AG09319 (cell line): ENCODE results near the gene DENND5A.

Source experiments
- DNase-seq: peaks from one replicate; pipeline ENCODE4 v3.0.0-alpha.2; 2010; ENCODE audit warnings: low read depth; ENCODE audit errors: extremely low read depth
- TF ChIP-seq, protein P1 (sequence below): IDR thresholded peaks from 2 replicates; pipeline ENCODE4 v1.5.1; 2011; ENCODE audit warnings: low read depth, mild to moderate bottlenecking, inconsistent platforms, low read length, moderate library complexity

Gene DENND5A

DNA sequence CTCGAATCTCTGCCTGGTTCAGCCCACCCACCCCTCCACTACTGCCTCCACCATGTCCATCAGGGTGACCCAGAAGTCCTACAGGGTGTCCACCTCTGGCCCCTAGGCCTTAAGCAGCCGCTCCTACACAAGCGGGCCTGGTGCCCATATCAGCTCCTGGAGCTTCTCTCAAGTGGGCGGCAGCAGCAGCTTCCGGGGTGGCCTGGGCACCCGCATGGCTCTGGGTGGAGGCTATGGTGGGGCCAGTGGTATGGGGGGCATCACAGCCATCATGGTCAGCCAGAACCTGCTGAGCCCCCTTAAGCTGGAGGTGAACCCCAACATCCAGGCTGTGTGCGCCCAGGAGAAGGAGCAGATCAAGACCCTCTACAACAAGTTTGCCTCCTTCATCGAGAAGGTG is 170.7 kb downstream of the DENND5A start:
- DNase-seq, result no peak

DNA sequence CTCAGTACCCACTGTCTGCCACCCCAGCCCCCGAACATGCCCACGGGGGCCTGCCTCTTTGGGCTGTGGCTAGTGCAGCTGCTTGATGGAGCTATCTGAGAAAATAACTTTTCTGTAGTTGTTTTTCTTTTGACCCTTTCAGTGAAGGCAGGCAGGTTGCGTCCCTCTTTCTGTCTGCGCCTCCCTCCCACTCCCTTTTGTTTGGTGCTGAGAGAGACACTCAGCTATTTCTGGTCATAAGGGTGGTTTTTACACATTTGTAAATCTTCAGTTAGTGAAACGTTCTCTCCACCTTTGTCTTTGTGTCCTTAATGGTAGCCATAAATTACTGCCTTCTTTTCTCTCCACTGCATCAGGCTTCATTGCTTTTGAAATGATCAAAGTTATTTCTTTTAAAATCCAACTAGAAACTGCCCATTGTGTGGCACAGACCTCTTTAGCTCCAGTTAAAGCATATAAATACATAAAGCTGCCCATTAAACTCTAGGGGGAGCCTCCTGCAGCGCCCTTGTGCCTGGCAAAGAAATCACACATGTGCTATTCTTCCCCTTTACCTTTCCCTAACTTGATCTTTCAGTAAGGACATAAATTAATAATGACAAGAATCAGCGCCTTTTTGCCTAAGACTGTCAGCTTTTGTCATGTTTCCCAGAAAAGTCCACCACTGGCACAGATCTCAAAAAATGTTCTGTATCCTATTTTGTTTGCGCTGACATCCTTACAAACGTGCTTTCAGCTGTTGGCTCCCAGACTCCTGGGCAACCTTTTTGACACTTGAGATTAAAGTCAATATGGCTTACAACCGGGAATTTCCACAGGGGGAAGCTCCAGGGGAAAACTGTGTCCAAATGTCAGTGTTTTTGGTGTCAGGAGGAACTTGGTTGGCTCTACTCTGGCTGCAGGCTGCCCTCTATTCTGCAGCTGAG is 172.0 kb downstream of the DENND5A start:
- DNase-seq, result no peak
- TF ChIP-seq, protein P1, sequence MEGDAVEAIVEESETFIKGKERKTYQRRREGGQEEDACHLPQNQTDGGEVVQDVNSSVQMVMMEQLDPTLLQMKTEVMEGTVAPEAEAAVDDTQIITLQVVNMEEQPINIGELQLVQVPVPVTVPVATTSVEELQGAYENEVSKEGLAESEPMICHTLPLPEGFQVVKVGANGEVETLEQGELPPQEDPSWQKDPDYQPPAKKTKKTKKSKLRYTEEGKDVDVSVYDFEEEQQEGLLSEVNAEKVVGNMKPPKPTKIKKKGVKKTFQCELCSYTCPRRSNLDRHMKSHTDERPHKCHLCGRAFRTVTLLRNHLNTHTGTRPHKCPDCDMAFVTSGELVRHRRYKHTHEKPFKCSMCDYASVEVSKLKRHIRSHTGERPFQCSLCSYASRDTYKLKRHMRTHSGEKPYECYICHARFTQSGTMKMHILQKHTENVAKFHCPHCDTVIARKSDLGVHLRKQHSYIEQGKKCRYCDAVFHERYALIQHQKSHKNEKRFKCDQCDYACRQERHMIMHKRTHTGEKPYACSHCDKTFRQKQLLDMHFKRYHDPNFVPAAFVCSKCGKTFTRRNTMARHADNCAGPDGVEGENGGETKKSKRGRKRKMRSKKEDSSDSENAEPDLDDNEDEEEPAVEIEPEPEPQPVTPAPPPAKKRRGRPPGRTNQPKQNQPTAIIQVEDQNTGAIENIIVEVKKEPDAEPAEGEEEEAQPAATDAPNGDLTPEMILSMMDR, result peak; percentile 6; the same call in 1 of the 2 replicates

More for the DNA sequence above, 170.7 kb downstream of the DENND5A start:
- TF ChIP-seq, protein P1, result no peak

DNA sequence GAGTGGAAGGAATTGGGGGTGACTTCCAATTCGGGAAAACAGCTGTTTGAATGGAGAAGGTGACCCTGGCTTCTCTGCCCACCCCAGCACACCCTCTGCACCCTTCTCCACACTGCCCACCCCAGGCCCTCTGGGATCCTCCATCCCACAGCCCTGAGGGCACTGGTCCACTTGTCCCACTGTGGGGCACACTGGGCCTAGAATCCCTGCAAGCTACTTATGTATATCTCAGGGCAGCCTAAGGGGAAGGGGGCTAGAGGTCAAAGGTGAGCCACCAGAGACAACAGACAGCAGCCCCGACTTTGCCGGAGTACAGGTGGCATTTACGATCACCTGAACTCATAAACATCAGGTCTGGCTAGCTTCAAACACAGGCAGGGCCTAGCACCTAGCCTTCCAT is 173.1 kb downstream of the DENND5A start:
- TF ChIP-seq, protein P1, result no peak
- DNase-seq, result no peak

- TF ChIP-seq, protein P1, result no peak
- DNase-seq, result no peak
Observed at GRCh38 chr11:9091044-9091922, 173.9 kb downstream of the DENND5A start, which contains the start of gene SCUBE2. TSS of gene SCUBE2 (minus strand) at chr11:9091599. CDS start at chr11:9091528, 71 bp downstream.

DNA sequence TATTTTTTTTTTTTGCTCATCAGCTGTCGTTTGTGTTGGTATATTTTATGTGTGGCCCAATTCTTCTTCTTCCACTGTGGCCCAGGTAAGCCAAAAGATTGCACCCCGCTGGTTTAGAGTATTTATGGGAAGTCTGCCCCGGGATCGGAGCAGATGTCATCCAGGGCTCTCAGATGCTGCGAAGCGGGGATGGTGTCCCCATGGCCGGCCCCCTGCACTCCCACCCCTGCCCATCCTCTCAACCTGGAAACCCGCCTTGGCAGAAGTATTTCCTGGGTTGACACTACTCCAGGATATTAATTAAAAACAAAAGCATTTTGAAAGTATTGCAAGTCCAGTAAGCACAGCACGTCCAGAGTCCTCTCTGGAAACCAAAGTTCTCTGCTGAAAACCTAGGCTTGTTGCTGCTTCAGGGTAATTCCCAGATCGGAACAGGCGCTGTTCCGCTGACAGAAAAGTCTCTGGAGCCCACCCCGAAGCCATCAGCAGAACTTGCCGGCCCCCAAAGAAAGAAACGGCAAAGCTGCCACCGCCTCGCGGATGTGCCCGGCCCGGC is 174.6 kb downstream of the DENND5A start:
- DNase-seq, result no peak
- TF ChIP-seq, protein P1, result no peak

GRCh38 chr11:9089636-9090035 is 175.5 kb downstream of the DENND5A start:
- no peak for DNase-seq
- TF ChIP-seq, protein P1, result no peak
